RWPE2 (cell line): ENCODE measurements around the gene ARHGEF4.

ENCODE experiments used
- ATAC-seq: fragments of 200-7000 bp; cut with Tn5 transposase; 3 replicates; pipeline ENCODE4 v1.9.1; 2021; ENCODE audit warnings: low read depth
- DNase-seq: peaks from one replicate; pipeline ENCODE4 v3.0.0-alpha.2; 2020; ENCODE audit warnings: low spot score
- H3K27ac ChIP-seq: fragments of 450-650 bp; 2 replicates; pipeline ENCODE4 v1.5.1; 2017; ENCODE audit warnings: mild to moderate bottlenecking; ENCODE audit not compliant: poor library complexity, severe bottlenecking
- H3K27me3 ChIP-seq: fragments of 250-450 bp; sonication (Bioruptor Pico); 2 replicates; pipeline ENCODE4 v1.5.1; 2021; ENCODE audit warnings: mild to moderate bottlenecking, moderate library complexity; ENCODE audit not compliant: insufficient read depth, poor library complexity, severe bottlenecking
- H3K36me3 ChIP-seq: fragments of 250-450 bp; sonication (Bioruptor Pico); 2 replicates; pipeline ENCODE4 v1.5.1; 2020; ENCODE audit warnings: low read depth, mild to moderate bottlenecking, moderate library complexity
- H3K4me1 ChIP-seq: fragments of 250-450 bp; sonication (Bioruptor Pico); 2 replicates; pipeline ENCODE4 v1.5.1; 2021; ENCODE audit warnings: mild to moderate bottlenecking, moderate library complexity; ENCODE audit not compliant: insufficient read depth, poor library complexity, severe bottlenecking
- H3K4me3 ChIP-seq: fragments of 250-450 bp; sonication (Bioruptor Pico); 2 replicates; pipeline ENCODE4 v1.5.1; 2021; ENCODE audit warnings: mild to moderate bottlenecking, moderate library complexity; ENCODE audit not compliant: severe bottlenecking
- H3K9me3 ChIP-seq: fragments of 250-450 bp; sonication (Bioruptor Pico); 2 replicates; pipeline ENCODE4 v1.5.1; 2021; ENCODE audit warnings: mild to moderate bottlenecking, moderate library complexity; ENCODE audit not compliant: severe bottlenecking
- CTCF ChIP-seq: fragments of 450-650 bp; IDR thresholded peaks from one replicate; pipeline ENCODE4 v1.5.1; 2017; ENCODE audit warnings: mild to moderate bottlenecking, moderate library complexity; ENCODE audit not compliant: poor library complexity, severe bottlenecking

The ARHGEF4 gene

GRCh38 chr2:131085646-131086045, 248.9 kb downstream of the ARHGEF4 start:
- no peak overlapping the region for H3K27ac ChIP-seq
- H3K4me1 ChIP-seq = no peaks in the 10 kb centered on the region
- H3K27me3 ChIP-seq = no peaks in the 10 kb centered on the region
- H3K9me3 ChIP-seq = no peaks in the 10 kb centered on the region
- DNase-seq = no peak
- H3K4me3 ChIP-seq = no peak overlapping the region
- TF ChIP-seq CTCF = no peak
- ATAC-seq = no peak
- H3K36me3 ChIP-seq = peaks cover 83% of the 10 kb centered on the region

- Histone ChIP-seq H3K36me3 (peaks cover 32% of the 10 kb centered on the region), H3K9me3 (no peaks in the 10 kb centered on the region), H3K4me1 (peaks cover 8% of the 10 kb centered on the region), H3K27ac (peak overlapping the region; percentile 74), H3K4me3 (peak overlapping the region; percentile 95), H3K27me3 (no peaks in the 10 kb centered on the region)
- TF ChIP-seq CTCF = no peak
- no peak for ATAC-seq
- no peak for DNase-seq
Measured at GRCh38 chr2:131092458-131093005, 255.8 kb downstream of the ARHGEF4 start.

GRCh38 chr2:131093006-131093695, 256.4 kb downstream of the ARHGEF4 start, which contains the start of gene FAM168B:
Gene FAM168B (minus strand): TSS chr2:131093460. CDS start chr2:131082646, 10,814 bp downstream.
- Histone ChIP-seq H3K36me3 (peaks cover 25% of the 10 kb centered on the region), H3K27ac (peak within 1 kb of the TSS; percentile 74), H3K4me3 (peak within 1 kb of the TSS; percentile 95), H3K4me1 (peaks cover 8% of the 10 kb centered on the region), H3K27me3 (no peaks in the 10 kb centered on the region), H3K9me3 (no peaks in the 10 kb centered on the region)
- no peak for TF ChIP-seq CTCF
- peak; percentile 80 for ATAC-seq
- peak; percentile 73 for DNase-seq

DNA sequence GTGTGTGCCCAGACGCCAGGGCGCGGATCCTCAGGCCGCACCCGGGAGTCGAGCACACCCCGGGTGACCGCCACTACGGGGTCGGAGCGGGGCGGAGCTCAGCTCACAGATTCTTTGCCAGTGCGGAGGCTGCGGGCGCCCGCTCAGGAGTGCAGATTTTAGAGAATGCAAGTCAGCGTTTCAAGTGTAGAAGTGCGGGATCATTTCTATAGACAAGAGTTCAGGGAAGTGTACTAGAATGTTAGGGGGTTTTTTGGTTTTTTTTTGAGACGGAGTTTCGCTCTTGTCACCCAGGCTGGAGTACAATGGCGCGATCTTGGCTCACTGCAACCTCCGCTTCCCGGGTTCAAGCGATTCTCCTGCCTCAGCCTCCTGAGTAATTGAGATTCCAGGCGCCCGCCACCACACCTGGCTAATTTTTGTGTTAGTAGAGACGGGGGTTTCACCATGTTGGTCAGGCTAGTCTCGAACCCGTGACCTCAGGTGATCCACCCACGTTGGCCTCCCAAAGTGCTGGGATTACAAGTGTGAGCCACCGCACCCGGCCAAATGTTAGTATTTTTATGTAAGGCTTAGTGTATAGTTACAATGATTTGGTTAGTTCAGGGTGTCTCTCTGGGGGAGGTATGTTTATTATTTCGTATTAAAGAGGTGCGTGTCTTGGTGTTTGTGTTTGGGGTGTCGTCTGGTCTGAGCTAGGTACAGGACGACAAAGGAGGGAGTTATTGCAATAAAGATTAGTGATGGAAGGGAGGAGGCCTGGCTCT, 257.2 kb downstream of the ARHGEF4 start:
- TF ChIP-seq CTCF = no peak
- ATAC-seq = peak; percentile 75

More for the DNA sequence above, 257.2 kb downstream of the ARHGEF4 start:
- H3K27me3 ChIP-seq = no peaks in the 10 kb centered on the region
- no peaks in the 10 kb centered on the region for H3K9me3 ChIP-seq
- H3K4me1 ChIP-seq = peaks cover 8% of the 10 kb centered on the region
- H3K36me3 ChIP-seq = peaks cover 18% of the 10 kb centered on the region
- DNase-seq = peak; percentile 67
- H3K27ac ChIP-seq = peak overlapping the region; percentile 74
- H3K4me3 ChIP-seq = peak overlapping the region; percentile 95
